WERI-Rb-1 (cell line): ENCODE measurements around the gene PRKCB.

Experiments used
- DNase-seq: peaks from one replicate; pipeline ENCODE4 v3.0.0-alpha.2; 2020
- H3K27ac ChIP-seq: fragments of 250-450 bp; sonication (Bioruptor Pico); 2 replicates; pipeline ENCODE4 v1.5.1; 2020; ENCODE audit warnings: mild to moderate bottlenecking, moderate library complexity
- H3K27me3 ChIP-seq: fragments of 250-450 bp; sonication (Bioruptor Pico); 2 replicates; pipeline ENCODE4 v1.5.1; 2021; ENCODE audit warnings: mild to moderate bottlenecking, low read depth, moderate library complexity; ENCODE audit not compliant: insufficient read depth, severe bottlenecking
- H3K36me3 ChIP-seq: fragments of 250-450 bp; sonication (Bioruptor Pico); 2 replicates; pipeline ENCODE4 v1.5.1; 2020; ENCODE audit warnings: mild to moderate bottlenecking, moderate library complexity
- H3K4me3 ChIP-seq: 2 replicates; pipeline ENCODE4 v1.5.1; 2011; ENCODE audit warnings: low read depth, mild to moderate bottlenecking, control low read depth, low read length
- H3K9me3 ChIP-seq: fragments of 250-450 bp; sonication (Bioruptor Pico); 2 replicates; pipeline ENCODE4 v1.5.1; 2021; ENCODE audit warnings: mild to moderate bottlenecking, moderate library complexity; ENCODE audit not compliant: severe bottlenecking
- CTCF ChIP-seq: IDR thresholded peaks from 2 replicates; pipeline ENCODE4 v1.5.1; 2011; ENCODE audit warnings: low read depth, mild to moderate bottlenecking, control low read depth, inconsistent platforms, low read length

Gene PRKCB

GRCh38 chr16:23948949-23949411 lies 113.2 kb downstream of the PRKCB start:
- Histone ChIP-seq H3K27ac (no peak overlapping the region), H3K4me3 (no peak overlapping the region), H3K36me3 (no peaks in the 10 kb centered on the region), H3K9me3 (no peaks in the 10 kb centered on the region), H3K27me3 (peaks cover 3% of the 10 kb centered on the region)
- DNase-seq = no peak
- TF ChIP-seq CTCF = no peak

GRCh38 chr16:23949630-23950290 lies 114.0 kb downstream of the PRKCB start:
- H3K27me3 ChIP-seq = peaks cover 3% of the 10 kb centered on the region
- DNase-seq = no peak
- no peak overlapping the region for H3K4me3 ChIP-seq
- no peaks in the 10 kb centered on the region for H3K9me3 ChIP-seq
- H3K36me3 ChIP-seq = no peaks in the 10 kb centered on the region
- no peak overlapping the region for H3K27ac ChIP-seq
- no peak for TF ChIP-seq CTCF

- no peak for DNase-seq
- H3K36me3 ChIP-seq = no peaks in the 10 kb centered on the region
- H3K9me3 ChIP-seq = no peaks in the 10 kb centered on the region
- no peak overlapping the region for H3K4me3 ChIP-seq
- H3K27ac ChIP-seq = no peak overlapping the region
- no peaks in the 10 kb centered on the region for H3K27me3 ChIP-seq
- no peak for TF ChIP-seq CTCF
Measured at GRCh38 chr16:23950291-23950894, 114.6 kb downstream of the PRKCB start.

- TF ChIP-seq CTCF = no peak
- Histone ChIP-seq H3K9me3 (no peaks in the 10 kb centered on the region), H3K36me3 (no peaks in the 10 kb centered on the region), H3K27me3 (no peaks in the 10 kb centered on the region), H3K27ac (no peak overlapping the region), H3K4me3 (no peak overlapping the region)
- no peak for DNase-seq
Measured at GRCh38 chr16:23950898-23951297, 115.1 kb downstream of the PRKCB start.

- H3K36me3 ChIP-seq = no peaks in the 10 kb centered on the region
- DNase-seq = peak; percentile 28
- H3K27ac ChIP-seq = no peak overlapping the region
- H3K4me3 ChIP-seq = peak overlapping the region; percentile 3; the same call in 1 of the 2 replicates
- no peak for TF ChIP-seq CTCF
- no peaks in the 10 kb centered on the region for H3K27me3 ChIP-seq
- H3K9me3 ChIP-seq = no peaks in the 10 kb centered on the region
Measured at GRCh38 chr16:23952128-23952970, 116.6 kb downstream of the PRKCB start.
